ENCODE results near the gene PRKCA.

The PRKCA gene

DNA sequence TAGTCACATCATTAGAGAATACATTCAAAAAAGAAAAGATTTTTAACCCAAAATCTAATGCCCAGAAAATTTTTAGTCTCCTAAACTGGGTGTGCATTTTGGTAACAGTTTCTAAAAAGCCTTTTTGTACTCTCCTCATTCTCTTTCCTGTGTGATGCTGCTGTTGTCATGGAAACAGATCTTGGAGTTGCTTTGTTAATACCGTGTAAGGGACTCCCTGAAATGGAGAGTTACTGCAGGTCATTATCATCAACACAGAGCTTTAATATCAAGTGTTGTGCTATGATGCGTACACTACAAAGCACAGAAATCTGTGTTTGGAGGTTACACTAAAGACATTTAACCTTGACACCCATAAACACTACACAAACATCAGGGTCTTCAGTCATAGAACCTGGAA lies 216.3 kb downstream of the PRKCA start:
- DNase-seq (ENCODE audit: low read depth in 2 of 2) = no peak

DNA sequence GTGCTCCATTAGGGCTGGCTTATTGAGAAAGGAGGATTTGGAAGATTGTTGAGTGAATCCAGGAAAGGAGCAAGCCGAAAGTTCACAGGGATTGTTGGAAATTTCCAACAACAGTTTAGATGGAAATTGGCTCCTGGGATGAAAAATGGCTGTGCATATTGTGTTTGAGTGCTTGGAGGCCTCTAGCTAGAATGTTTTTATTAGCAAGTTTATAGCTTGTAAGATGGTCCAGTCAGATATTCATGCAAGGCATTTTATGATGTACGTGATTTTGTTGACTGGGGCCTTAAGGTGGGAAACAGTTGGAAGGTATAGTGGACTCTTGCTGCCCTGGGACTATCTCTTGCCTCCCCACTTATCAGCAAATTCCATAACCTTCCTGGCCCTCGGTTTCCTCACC lies 216.7 kb downstream of the PRKCA start:
- DNase-seq (ENCODE audit: low read depth in 2 of 2) = no peak

DNA sequence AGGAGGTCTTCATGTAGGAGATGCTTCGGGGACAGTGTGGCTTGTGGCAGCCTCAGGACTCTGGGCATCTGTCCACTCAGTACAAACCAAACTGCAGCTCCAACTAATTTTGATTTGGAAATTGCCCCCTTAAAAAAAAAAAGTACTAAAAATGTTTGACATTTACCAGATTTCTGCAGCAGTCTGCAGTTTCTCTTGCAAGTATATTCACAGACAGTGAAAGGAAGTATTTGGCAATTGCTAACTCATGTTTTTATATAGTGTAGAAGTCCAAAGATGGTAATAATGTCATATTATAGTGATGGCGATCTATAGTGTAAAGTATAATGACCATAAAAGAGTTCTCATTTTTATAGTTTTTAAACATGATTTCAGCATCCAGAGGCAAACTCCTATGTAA lies 218.6 kb downstream of the PRKCA start:
- DNase-seq (ENCODE audit: low read depth in 2 of 2) = no peak

DNA sequence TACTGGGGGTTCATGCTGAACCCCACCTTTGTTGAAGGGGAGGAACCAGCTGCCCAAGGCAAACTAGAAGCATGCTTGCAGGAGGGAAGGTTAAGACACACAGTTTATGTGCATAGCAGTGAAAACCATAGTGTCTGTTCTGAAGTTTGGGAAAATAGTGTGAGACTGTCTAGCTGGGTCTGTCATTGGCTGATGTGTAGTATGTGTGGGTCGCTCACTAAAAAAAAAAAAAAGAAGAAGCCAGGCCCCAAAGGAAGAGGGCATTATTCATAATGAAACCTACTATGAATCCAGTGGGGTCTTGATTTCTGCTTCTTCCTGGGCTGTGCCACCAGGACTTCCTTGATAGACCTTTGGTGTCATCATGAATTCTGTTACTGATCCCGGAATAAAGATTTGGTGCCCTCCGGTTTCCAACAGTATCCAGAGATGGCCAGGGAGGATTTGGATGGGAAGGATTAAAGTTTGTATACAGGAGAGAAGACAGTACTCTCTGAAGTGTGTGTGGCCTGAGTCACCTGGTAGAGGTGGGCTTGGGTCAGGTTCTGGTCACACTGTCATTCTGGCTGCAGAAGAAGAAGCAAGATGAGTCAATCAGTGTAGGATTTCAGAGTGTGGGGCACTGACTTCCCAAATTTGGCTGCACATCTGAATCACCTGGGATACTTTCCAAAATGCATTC lies 220.3 kb downstream of the PRKCA start:
- no peak for DNase-seq (ENCODE audit: low read depth in 2 of 2)

DNA sequence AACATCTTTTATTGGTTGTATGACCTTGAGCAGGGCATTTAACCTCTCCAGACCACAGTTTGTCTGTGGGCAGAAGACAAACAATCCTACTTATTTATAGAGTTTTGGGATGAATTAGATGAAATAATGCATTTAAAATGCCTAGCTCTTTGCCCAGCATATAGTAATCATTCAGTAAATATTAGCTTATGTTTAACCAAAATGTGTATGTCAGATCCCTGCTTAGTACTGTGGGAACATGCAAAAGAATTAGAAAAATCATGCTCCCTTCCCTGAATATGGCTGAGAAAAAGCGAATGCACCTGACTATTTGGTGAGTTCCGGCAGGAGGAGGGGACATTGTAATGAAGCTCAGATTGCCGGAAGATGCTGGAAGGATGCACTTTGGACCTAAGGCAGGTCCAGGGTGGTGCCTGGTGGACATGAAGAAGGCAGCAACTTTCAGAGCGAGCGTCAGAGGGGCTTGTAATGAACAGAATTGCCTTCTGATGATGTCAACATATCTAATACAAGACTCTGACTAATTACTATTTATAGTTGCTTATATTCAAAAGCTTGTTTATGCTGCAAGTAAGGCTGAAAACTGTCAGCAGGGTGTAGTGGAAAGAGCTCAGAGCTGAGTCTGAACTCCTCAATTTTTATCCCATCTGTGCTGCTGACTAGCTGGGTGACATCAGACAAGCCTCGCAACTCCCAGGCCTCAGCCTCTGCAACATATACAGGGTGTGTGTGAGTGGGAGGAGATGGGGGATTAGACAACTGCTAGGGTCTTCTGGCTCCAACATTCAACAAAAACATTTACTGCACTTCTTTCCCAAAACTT lies 221.2 kb downstream of the PRKCA start:
- no peak for DNase-seq (ENCODE audit: low read depth in 2 of 2)

DNA sequence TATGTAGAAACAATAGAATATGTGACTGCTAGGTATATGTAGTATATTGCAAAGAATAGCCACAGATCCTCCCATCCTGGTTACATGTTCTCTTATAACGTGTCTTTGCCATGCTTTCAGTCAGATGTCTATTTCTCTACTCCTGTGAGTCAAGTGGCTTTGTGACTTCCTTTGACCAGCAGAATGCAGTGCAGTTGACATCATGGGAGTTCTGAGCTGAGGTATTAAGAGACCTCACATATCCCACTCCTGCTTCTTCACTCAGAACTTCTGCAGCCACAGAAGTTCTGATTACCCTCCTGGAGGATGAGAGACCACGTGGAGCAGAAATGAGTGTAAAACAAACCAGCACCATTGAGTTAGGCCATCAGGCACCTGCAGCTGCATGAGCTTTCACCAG lies 222.5 kb downstream of the PRKCA start:
- no peak for DNase-seq (ENCODE audit: low read depth in 2 of 2)

DNA sequence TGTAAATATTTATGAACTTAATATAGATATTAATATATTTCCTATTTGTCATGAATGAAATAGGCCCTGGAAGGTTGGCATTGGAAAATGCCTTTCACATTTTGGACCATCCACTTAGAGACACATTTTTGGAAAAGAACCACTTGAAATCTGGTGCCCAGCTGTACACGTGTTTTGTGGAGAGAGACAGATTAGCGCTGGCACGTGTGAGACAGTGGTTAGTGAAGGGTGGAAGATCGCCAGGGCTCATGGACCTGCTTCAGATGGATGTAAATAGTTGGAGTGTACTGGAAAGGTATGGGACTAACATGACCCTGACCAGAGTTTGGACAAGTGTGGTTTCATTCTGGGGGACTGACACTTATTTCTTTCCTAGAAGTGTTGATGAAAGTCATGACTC lies 222.9 kb downstream of the PRKCA start:
- DNase-seq (ENCODE audit: low read depth in 2 of 2) = no peak

DNA sequence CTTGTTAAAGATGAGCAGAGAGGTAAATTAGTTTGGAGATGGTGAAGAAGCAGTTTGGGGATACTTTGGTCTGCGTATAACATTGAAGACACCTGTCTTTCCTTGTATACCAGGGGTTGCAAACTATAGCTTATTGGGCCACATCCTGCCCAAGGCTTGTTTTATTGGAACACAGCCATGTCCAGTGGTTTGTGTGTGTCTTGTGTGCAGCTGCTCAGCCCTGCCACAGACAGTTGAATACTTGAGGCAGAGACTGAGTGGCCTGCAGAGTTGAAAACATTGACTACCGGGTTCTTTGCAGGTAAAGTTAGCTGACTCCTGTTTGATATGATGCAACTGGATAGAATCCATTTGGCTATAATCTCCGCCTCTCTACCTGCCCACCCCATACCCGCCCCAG lies 224.4 kb downstream of the PRKCA start:
- no peak for DNase-seq (ENCODE audit: low read depth in 2 of 2)

DNA sequence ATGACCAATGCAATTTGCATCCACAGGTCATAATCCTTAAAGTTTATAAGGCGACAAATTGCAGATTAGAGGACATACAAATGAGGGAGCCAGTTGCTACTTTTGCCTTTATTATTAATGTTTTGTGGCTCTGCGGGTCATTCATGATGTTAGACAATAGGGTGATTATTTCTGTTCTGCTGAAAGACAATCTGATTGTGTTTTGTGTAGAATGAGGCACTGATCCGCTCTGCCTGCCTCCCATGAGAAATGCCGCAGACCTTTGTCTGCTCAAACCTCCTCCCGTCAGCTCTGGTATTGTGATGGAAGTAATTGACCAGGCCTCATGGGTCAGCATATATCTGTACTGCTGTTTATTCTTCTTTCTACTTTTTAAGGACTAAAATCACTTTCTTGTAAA lies 224.9 kb downstream of the PRKCA start:
- no peak for DNase-seq (ENCODE audit: low read depth in 2 of 2)

DNA sequence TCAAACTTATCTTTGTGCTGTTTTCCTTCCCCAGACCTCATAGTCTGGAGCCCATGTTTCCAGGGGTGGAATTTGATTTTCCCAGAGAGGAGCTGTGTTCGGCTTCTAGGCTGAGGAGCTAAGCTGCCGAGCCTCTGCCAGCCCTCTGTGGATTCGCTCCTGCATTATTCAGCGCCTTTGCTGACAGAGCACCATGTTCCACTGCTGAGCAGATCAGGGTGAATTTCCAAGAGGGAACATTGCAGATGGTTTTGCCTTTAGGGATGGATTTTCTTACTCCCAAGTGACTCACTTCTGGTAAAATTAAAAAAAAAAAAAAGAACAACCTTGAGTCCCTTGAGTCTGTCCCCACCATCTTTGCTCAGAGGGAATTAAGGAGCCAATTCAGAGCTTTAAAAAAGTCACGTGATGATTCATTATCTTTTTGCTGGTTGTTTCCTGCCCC lies 229.5 kb downstream of the PRKCA start:
- DNase-seq (ENCODE audit: low read depth in 2 of 2) = no peak

DNA sequence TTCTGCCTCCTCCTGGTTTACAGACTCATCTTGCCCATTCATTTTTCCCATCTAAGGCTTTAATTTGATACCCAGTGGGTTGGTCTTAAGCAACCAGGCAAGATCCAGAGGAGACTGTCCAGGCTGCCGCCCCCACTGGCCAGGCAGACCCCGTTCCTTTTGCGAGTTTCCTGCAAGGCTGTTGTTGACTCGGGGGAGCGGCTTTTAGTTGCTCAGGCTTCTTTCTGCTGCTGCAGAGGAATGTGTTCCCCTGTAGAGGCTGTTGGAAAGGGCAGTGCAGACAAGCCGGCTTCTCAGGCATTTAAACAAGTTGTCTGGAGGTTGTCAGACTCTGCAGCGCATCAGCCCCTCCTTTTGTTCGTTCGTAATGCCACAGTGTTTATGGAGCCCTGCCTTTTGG lies 231.2 kb downstream of the PRKCA start:
- no peak for DNase-seq (ENCODE audit: low read depth in 2 of 2)

DNA sequence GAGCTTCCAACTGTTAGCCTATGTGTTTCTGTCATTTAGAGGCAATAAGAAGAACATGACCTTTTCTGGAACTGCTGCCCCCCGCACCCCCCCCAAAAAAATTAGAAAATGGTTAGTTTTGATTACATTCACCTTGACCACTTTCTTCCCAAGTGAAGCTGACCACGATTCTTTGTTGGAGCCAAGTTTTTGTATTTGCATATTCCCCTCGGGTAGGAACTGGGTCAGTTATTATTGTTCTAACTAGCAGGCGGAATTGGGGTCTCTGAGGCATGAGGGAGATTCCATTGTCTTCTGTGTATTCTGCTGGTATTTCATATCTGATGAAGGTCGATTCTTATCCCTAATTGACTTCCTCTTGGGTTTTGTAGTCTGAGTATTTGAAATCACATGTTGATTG lies 231.6 kb downstream of the PRKCA start:
- DNase-seq (ENCODE audit: low read depth in 2 of 2) = no peak

DNA sequence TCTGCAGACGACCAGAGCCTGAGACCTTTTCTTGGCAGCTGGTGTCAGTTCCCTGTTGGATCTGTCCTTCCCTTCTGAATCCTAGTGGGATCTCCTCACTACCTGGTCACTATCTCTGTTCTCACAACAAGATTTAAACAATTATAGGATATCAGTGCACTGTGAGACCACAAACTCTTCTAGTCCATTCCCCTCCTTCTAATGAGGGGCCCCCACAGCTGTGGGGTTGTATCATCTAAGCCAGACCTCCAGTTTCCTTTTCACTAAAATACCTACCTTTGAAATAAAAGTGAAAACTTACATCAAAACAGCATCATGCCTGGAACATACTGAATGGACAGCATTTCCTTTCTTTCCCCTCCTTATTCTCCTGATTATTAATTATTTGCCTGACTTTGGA lies 233.2 kb downstream of the PRKCA start:
- DNase-seq (ENCODE audit: low read depth in 2 of 2) = no peak

DNA sequence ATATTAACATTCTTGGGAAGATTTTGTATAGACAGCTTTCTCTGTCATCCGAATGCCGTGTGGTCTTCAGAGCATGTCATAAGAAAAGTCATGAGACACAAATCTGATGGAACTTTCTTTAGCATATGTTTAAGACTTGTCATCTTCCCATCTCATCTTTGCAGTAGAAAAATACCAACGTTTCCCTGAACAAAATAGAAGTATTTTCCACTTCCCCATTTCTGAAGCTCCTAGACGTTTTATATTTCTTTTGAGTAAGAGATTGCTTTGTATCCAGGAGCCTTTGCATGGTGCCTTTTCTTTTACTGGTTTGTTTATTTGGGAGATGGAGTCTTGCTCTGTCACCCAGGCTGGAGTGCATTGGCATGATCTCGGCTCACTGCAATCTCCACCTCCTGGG lies 235.1 kb downstream of the PRKCA start:
- no peak for DNase-seq (ENCODE audit: low read depth in 2 of 2)

DNA sequence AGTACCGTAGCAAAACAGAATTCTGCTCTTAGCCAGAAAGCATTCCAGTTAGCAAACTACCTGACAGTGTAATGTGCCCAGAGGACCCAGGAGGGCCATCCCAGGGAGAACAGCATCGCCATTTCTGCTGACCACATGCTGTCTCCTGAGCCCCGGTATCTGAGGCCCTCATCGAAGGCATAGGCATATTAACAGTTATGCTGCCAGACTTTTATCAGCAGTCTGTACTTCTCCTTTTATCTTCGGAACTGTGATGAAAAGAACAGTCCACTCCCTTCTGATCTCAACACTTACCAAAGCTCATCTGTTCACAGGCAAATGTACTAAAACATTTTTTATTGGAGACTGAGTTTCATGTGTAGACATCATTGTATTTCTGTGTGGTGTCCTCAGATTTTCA lies 236.4 kb downstream of the PRKCA start:
- DNase-seq (ENCODE audit: low read depth in 2 of 2) = no peak

DNA sequence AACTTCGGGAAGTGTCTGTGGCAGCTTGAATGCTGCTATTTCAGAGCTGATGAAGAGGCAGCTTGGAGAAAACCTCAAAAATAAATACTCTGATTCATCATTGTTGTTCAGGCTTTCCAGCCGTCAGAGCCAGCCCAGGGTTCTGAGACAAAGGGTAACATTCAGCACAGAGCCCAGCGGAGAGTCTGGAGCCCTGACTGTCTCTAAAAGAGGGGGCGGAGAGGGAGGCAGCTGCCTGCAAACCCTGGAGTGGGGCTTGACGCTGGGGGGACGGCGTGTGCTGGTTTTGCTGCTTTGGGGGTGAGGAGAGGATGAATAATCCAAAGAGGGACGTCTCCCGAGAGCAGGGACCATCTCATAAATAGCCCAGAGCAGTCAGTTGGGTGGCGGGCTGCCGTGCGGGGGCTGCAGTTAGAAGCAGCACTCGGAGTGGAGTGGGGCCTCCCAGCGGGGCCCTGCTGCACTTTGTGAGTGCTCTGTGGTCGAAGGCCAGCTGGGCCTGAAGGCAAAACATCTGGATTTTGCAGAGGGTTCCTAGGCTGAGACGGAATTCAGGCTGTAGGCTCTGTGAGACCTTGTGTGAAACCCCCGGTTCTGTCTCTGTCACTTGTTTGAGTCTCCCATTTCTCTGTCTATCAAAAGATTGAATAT lies 237.8 kb downstream of the PRKCA start:
- DNase-seq (ENCODE audit: low read depth in 2 of 2) = no peak

DNA sequence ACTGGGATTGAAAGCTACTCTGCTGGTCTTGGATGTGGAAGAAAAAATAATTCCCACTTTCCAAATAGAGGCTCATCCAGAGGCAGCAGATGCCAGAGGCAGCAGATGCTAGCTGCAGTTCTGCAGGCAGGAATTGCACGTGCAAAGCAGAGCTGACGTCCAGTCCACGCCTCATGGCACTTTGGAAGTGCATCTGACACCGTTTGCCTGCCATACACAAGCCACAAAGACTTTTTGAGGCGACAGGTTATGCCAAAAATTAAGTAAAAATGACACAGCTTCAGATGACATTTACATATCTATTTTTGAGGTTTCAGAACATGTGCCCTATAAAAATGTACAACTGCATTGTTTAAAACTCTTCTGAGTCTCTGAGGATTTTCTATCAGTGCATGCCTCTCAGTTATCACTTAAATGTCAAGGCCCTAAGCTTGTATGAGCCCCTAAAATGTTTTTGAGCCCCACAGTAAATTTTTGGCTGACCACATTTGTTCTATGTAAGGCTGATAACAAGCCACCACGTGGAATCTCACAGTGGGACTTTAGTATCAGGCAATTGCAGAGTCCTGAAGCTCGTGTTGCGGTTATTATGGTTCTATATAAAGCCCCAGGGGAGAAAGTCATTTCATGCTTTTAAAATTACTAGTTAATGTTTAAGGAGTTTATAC lies 239.2 kb downstream of the PRKCA start:
- no peak for DNase-seq (ENCODE audit: low read depth in 2 of 2)

DNA sequence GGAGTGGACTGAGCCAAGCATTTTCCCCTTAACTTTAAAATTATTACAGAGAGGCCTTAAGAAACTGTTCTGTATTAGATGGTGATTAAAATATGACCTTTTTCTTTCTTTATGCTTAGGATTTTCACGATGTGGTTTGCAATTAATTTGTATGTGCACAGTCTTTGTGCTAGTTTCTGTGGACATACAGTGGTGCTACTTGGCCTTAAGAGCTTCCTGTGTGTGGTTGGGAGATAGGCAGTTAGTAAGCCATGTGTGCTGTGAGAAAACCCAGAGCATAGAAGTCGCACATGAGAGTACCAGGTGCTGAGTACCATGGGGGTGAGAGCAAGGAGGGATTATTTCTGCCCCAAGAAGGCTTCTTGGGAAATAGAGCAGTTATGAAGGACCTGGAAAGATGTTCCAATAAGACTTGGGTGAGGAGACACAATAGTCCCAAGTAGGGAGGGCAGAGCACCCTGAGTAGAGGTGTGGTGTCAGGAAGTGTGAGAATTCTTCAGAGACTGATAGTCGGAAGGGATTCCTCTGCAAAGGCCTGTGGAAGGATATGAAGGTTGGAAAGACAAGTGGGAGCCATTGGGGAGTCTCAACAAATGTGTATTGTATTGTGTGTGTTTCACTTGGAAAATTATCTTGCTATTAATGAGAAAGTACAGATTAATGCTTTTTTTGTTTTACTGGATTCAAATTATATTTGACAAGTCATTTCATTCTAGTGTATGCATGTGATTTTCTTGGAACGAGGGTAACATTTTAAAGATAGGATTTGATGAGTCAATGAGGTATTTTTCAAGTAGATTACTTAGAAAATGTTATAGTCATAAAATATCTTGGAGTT lies 239.9 kb downstream of the PRKCA start:
- no peak for DNase-seq (ENCODE audit: low read depth in 2 of 2)

DNA sequence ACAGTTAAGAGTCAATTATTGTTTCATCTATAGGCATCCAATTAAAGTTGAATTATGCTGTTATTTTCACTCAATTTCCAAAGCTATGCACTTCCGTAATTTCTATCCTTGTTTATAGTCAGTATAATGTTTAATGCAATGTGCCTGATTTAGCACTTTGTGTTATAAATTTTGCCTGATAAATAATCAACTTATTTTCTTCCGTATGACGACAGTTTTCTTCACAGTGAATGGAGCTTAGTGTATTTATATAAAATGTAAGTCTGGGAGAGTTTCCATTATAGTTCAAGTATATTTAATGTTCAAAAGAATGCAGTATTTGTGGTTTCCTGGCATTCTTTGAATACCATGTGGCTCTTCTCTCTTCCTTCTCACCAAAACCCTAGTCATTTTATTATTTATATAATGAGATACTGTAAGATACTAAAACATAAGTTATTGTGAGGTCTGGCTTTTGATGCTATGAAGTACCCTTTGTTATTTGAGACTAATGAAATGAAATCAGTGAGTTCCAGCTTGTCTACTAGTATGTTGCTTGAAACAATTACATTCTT lies 240.6 kb downstream of the PRKCA start:
- DNase-seq (ENCODE audit: low read depth in 2 of 2) = no peak

DNA sequence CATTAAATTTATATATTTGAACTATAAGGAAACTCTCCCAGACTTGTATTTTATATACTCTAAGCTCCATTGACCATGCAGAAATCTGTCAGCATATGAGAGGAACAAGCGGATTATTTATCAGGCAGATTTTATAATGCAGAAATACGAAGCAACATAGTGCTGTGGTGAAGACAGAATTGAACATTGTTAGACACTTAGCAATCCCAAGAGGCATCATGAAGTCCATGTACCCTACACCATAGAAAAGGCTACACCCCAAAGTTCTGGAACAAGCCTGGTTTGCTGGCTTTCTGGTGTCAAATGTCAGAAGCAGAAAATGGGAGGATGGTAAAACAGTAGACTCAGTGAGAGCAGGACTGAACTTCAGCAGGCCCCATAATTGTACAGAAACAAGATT lies 241.1 kb downstream of the PRKCA start:
- DNase-seq (ENCODE audit: low read depth in 2 of 2) = no peak

DNA sequence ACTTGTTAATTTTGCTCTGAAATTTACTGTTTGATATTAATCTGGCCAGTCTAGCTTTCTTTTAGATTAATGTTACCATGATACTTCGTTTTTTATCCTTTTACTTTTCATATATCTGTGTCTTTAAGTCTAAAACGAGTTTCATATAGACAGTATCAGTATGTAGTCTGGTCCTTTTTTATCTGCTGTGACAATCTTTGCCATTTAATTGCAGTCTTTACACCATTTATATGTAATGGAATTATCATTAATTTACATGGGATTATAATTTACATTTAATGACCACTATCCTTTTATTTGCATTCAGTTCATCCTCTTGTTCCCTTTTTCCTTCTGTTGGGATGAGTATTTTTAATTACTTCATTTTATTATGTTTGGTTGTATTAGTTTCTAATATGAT lies 243.5 kb downstream of the PRKCA start:
- DNase-seq (ENCODE audit: low read depth in 2 of 2) = no peak

Measured in stimulated activated CD8-positive, alpha-beta memory T cell treated with anti-CD3 and anti-CD28 coated beads, Interleukin-15, amount 100 ng/mL, for 4 hours (primary cell).